Activated CD4-positive, alpha-beta T cell treated with anti-CD3 and anti-CD28 coated beads, Interleukin-2, Interleukin-4, amounts not matched to agents 100 ng/mL and 50 ng/mL, durations not matched to agents 16 hours and 8 hours (primary cell): Measurements from ENCODE around the gene SPTBN1.
A peak's percentile ranks its signal among the peaks of the same experiment; 100 is the strongest.

Experiments used
- DNase-seq: peaks from one replicate; pipeline ENCODE4 v3.0.0-alpha.2; 2020; ENCODE audit warnings: low spot score

SPTBN1 gene

GRCh38 chr2:54574860-54575247 is 118.7 kb downstream of the SPTBN1 start:
- no peak for DNase-seq

- DNase-seq: no peak
Observed at GRCh38 chr2:54575379-54575888, 119.3 kb downstream of the SPTBN1 start.

- no peak for DNase-seq
Observed at GRCh38 chr2:54577035-54577434, 120.9 kb downstream of the SPTBN1 start.

- no peak for DNase-seq
Observed at GRCh38 chr2:54577944-54578647, 122.0 kb downstream of the SPTBN1 start.

GRCh38 chr2:54578648-54579045 is 122.5 kb downstream of the SPTBN1 start:
- no peak for DNase-seq

- no peak for DNase-seq
Observed at GRCh38 chr2:54579061-54579681, 123.0 kb downstream of the SPTBN1 start.

GRCh38 chr2:54579682-54580620 is 123.8 kb downstream of the SPTBN1 start:
- DNase-seq: peak; percentile 67

GRCh38 chr2:54581326-54582039 is 125.4 kb downstream of the SPTBN1 start:
- no peak for DNase-seq

- no peak for DNase-seq
Observed at GRCh38 chr2:54582987-54583386, 126.9 kb downstream of the SPTBN1 start.

- no peak for DNase-seq
Observed at GRCh38 chr2:54584598-54584997, 128.5 kb downstream of the SPTBN1 start.

- DNase-seq: no peak
Observed at GRCh38 chr2:54585136-54585733, 129.1 kb downstream of the SPTBN1 start.

GRCh38 chr2:54586062-54586461 is 129.9 kb downstream of the SPTBN1 start:
- DNase-seq: no peak

- DNase-seq: no peak
Observed at GRCh38 chr2:54586494-54586893, 130.4 kb downstream of the SPTBN1 start.

- no peak for DNase-seq
Observed at GRCh38 chr2:54587171-54588016, 131.3 kb downstream of the SPTBN1 start.

GRCh38 chr2:54588244-54588899 is 132.2 kb downstream of the SPTBN1 start:
- no peak for DNase-seq

- no peak for DNase-seq
Observed at GRCh38 chr2:54589038-54589339, 132.9 kb downstream of the SPTBN1 start.

GRCh38 chr2:54589340-54590215 is 133.5 kb downstream of the SPTBN1 start:
- peak; percentile 53 for DNase-seq

GRCh38 chr2:54590216-54591120 is 134.3 kb downstream of the SPTBN1 start:
- no peak for DNase-seq
